Measurements from ENCODE around the gene IFRD2. TPM values are rescaled to one million over a fixed set of nuclear protein-coding genes. Genes with fewer than 3 reads are reported as not detected.

The IFRD2 gene
- total and polyA plus RNA-seq, 2 of the 8 experiments (the other 6 are each of a cell fraction or from before 2014, with no cell fraction given), result 76.7 to 88.8 TPM

GRCh38 chr3:50323092-50323600 is 30.9 kb upstream of the IFRD2 start:
- Histone ChIP-seq H3K23ac (ENCODE audit: insufficient read length) (no peak overlapping the region), H3K4me1 (replicated peaks in 1 of 4; ENCODE audit: control insufficient read depth in 3 of 4, insufficient read depth in 4 of 4, low read length in 3 of 4) (peaks cover 0 to 40% (median 21%) of the 10 kb centered on the region in 4 experiments; a peak in 6 of 7 replicates), H3K4me2 (ENCODE audit: insufficient read depth in 1 of 2, low read depth in 2 of 2, low read length in 2 of 2) (peak overlapping the region; percentile 97), H2AK5ac (ENCODE audit: low read depth, low read length) (no peak overlapping the region), H3K56ac (replicated peaks; ENCODE audit: insufficient read length, low read depth, low read length) (no peak overlapping the region), H3K23me2 (ENCODE audit: low read depth, low read length) (peaks cover 24% of the 10 kb centered on the region), H3K27ac (ENCODE audit: low read depth, low read length) (no peak overlapping the region), H3K79me2 (ENCODE audit: control insufficient read depth in 1 of 2, insufficient read depth in 2 of 2, low read length in 2 of 2) (peaks cover 0 to 36% of the 10 kb centered on the region in 2 experiments; a peak in 3 of 4 replicates), H3K9ac (replicated peaks in 1 of 4; ENCODE audit: extremely low read depth in 1 of 4, low read depth in 3 of 4, low read length in 3 of 4) (no peak overlapping the region; a peak in 1 of 7 replicates), H2BK12ac (ENCODE audit: low read depth, low read length) (peak overlapping the region; percentile 92; the same call in 1 of the 2 replicates), H3K14ac (ENCODE audit: insufficient read length) (no peak overlapping the region), H3K27me3 (replicated peaks in 1 of 4; ENCODE audit: control insufficient read depth in 3 of 4, extremely low read depth in 1 of 4, insufficient read depth in 3 of 4, low read length in 3 of 4) (no peaks in the 10 kb centered on the region), H4K5ac (ENCODE audit: insufficient read length, low read depth, low read length) (no peak overlapping the region), H3K36me3 (ENCODE audit: control insufficient read depth in 2 of 4, insufficient read depth in 4 of 4, low read length in 3 of 4) (peaks cover 18 to 27% (median 23%) of the 10 kb centered on the region in 4 experiments), H2BK120ac (replicated peaks; ENCODE audit: low read depth, low read length) (no peak overlapping the region), H2BK20ac (ENCODE audit: low read length) (0 out of 2 replicates have a peak overlapping the region, but pooled peaks have one; percentile 72), H4K91ac (replicated peaks; ENCODE audit: insufficient read length, low read length) (peak overlapping the region; percentile 91), H3K9me3 (ENCODE audit: insufficient read depth in 2 of 2, low read depth in 1 of 2, low read length in 1 of 2) (no peaks in the 10 kb centered on the region), H2BK15ac (ENCODE audit: low read length) (peak overlapping the region; percentile 88; the same call in 1 of the 2 replicates), H2BK5ac (ENCODE audit: low read depth, low read length) (peak overlapping the region; percentile 99; the same call in 1 of the 2 replicates), H3K18ac (ENCODE audit: extremely low read depth, low read length) (peak overlapping the region; percentile 97), H3K79me1 (ENCODE audit: low read depth, low read length) (peaks cover 20% of the 10 kb centered on the region), H2AFZ (ENCODE audit: low read length) (no peak overlapping the region), H3K4me3 (ENCODE audit: extremely low read depth in 1 of 4, insufficient read depth in 2 of 4, low read depth in 3 of 4, low read length in 4 of 4) (peak overlapping the region in 3 of 4 experiments; percentile 89 to 96 (median 95); a peak in 5 of 8 replicates), H4K20me1 (replicated peaks in 1 of 2; ENCODE audit: control insufficient read depth in 1 of 2, insufficient read depth in 2 of 2, low read length in 2 of 2) (peaks cover 8 to 22% of the 10 kb centered on the region in 2 experiments), H4K8ac (ENCODE audit: extremely low read depth, insufficient read depth, low read length) (no peak overlapping the region), H3K4ac (replicated peaks; ENCODE audit: insufficient read length, low read depth, low read length) (no peak overlapping the region)
- POLR2A ChIA-PET (ENCODE audit: partially characterized antibody), result interaction anchor here (0.7 to 12.6 kb wide), 9 partner anchors 13 to 64 kb away, joined by 3 to 149 read pairs (median 9); partner anchors contain the start of genes HYAL1, HYAL3, IFRD2 and LSMEM2
- WGBS, 2 experiments (ENCODE audit: extremely low coverage in 1 of 2, insufficient coverage in 1 of 2, insufficient read length in 1 of 2, insufficient replicate concordance in 2 of 2, low coverage in 1 of 2, low lambda C conversion rate in 2 of 2, missing lambda C conversion rate in 1 of 2), result 74% methylated on average over 4 of the region's 4 CpGs; no CpG with 5 or more reads in 1 of the 2 experiments
- no peak for DNase-seq (ENCODE audit: low read depth in 1 of 2, low spot score in 2 of 2)
- CTCF ChIA-PET (ENCODE audit: partially characterized antibody), result interaction anchor here (0.8 to 7.5 kb wide), 21 partner anchors 8 to 131 kb away, joined by 3 to 75 read pairs (median 8); partner anchors contain the start of genes GNAT1, HYAL1, IFRD2 and LSMEM2
- no peak for FAIRE-seq
- TF ChIP-seq SUZ12 (IDR thresholded peaks at IDR 0.05; ENCODE audit: low read length), result no peak
- no peak for TF ChIP-seq CBX8 (IDR thresholded peaks at IDR 0.05; ENCODE audit: borderline replicate concordance, low read depth, low read length)
- TF ChIP-seq, protein P1, sequence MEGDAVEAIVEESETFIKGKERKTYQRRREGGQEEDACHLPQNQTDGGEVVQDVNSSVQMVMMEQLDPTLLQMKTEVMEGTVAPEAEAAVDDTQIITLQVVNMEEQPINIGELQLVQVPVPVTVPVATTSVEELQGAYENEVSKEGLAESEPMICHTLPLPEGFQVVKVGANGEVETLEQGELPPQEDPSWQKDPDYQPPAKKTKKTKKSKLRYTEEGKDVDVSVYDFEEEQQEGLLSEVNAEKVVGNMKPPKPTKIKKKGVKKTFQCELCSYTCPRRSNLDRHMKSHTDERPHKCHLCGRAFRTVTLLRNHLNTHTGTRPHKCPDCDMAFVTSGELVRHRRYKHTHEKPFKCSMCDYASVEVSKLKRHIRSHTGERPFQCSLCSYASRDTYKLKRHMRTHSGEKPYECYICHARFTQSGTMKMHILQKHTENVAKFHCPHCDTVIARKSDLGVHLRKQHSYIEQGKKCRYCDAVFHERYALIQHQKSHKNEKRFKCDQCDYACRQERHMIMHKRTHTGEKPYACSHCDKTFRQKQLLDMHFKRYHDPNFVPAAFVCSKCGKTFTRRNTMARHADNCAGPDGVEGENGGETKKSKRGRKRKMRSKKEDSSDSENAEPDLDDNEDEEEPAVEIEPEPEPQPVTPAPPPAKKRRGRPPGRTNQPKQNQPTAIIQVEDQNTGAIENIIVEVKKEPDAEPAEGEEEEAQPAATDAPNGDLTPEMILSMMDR (IDR thresholded peaks at IDR 0.05; ENCODE audit: control extremely low read depth in 1 of 3, insufficient read depth in 1 of 3, low read depth in 1 of 3, low read length in 3 of 3), result no peak
- TF ChIP-seq SAP30 (IDR thresholded peaks at IDR 0.05; ENCODE audit: insufficient read depth, insufficient replicate concordance, low read length), result no peak
- TF ChIP-seq RXRA (IDR thresholded peaks at IDR 0.05; ENCODE audit: insufficient read depth, low read depth, low read length), result no peak
- TF ChIP-seq CHD1 (IDR thresholded peaks at IDR 0.05; ENCODE audit: low read depth, low read length), result no peak
- no peak for TF ChIP-seq JUND (IDR thresholded peaks at IDR 0.05; ENCODE audit: low read length)
- TF ChIP-seq JUN (IDR thresholded peaks at IDR 0.05; ENCODE audit: low read depth, low read length), result no peak
- no peak for TF ChIP-seq HDAC6 (IDR thresholded peaks at IDR 0.05; ENCODE audit: low read depth, low read length)

Measured in H1 (cell line).